Measurements from ENCODE around the gene ZBTB20. TPM values are rescaled to one million over a fixed set of nuclear protein-coding genes. Genes with fewer than 3 reads are reported as not detected.

ZBTB20 gene
- total RNA-seq, 1 experiment from 2014 or later, result 12.8 TPM

DNA sequence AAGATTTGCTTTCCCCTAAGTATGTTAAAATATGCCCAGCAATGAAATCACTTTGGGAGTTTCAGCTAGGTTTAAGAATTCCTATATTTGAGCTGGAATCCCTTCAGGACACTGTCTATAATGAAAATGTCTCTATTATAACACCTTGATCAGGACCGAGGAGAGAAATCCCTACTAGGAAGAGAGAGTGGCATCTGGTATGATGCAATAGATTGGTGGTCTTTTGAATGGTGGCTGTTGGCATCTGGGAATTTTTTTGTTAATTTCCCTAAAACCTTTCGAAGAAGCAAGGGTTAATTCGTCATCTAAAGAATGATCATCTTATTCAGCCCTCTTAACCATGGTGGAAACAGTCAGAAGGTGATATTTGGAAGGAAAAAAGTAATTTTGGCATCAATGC is 810.2 kb downstream of the ZBTB20 start:
- Histone ChIP-seq H3K4me3 (ENCODE audit: low read depth, low read length) (no peak overlapping the region), H3K9me3 (no peaks in the 10 kb centered on the region), H3K36me3 (ENCODE audit: control insufficient read depth, insufficient read depth, low read length) (no peaks in the 10 kb centered on the region), H3K27me3 (replicated peaks; ENCODE audit: control insufficient read depth, insufficient read depth, low read length) (no peaks in the 10 kb centered on the region), H3K4me1 (no peaks in the 10 kb centered on the region)
- Mint-ChIP-seq H3K4me1 (ENCODE audit: low read depth, unreplicated experiment) (no peaks in the 10 kb centered on the region), H3K27ac (ENCODE audit: unreplicated experiment) (no peak overlapping the region), H3K9me3 (ENCODE audit: unreplicated experiment) (no peaks in the 10 kb centered on the region), H3K36me3 (ENCODE audit: insufficient read depth, unreplicated experiment) (peaks cover 34% of the 10 kb centered on the region), H3K4me3 (ENCODE audit: unreplicated experiment) (no peak overlapping the region), H3K27me3 (ENCODE audit: insufficient read depth, unreplicated experiment) (no peaks in the 10 kb centered on the region)
- no peak for DNase-seq
- TF ChIP-seq, protein P1, sequence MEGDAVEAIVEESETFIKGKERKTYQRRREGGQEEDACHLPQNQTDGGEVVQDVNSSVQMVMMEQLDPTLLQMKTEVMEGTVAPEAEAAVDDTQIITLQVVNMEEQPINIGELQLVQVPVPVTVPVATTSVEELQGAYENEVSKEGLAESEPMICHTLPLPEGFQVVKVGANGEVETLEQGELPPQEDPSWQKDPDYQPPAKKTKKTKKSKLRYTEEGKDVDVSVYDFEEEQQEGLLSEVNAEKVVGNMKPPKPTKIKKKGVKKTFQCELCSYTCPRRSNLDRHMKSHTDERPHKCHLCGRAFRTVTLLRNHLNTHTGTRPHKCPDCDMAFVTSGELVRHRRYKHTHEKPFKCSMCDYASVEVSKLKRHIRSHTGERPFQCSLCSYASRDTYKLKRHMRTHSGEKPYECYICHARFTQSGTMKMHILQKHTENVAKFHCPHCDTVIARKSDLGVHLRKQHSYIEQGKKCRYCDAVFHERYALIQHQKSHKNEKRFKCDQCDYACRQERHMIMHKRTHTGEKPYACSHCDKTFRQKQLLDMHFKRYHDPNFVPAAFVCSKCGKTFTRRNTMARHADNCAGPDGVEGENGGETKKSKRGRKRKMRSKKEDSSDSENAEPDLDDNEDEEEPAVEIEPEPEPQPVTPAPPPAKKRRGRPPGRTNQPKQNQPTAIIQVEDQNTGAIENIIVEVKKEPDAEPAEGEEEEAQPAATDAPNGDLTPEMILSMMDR (IDR thresholded peaks at IDR 0.05; ENCODE audit: insufficient read depth in 1 of 2, low read depth in 1 of 2, low read length in 1 of 2, severe bottlenecking in 1 of 2, unreplicated experiment in 1 of 2), result no peak
- ChIA-PET POLR2A (no interaction called here), CTCF (interaction anchor here (0.6 kb wide), 1 partner anchor 18 kb away, joined by 4 read pairs; no protein-coding TSS in a partner anchor)
- intact Hi-C loops (cut with micrococcal nuclease; ENCODE audit: unreplicated experiment), result loop anchor here (1.0 kb wide), 1 partner anchor 185 kb away; no protein-coding TSS in a partner anchor
- no TSS peak for BruUV-seq (replicated peaks)

DNA sequence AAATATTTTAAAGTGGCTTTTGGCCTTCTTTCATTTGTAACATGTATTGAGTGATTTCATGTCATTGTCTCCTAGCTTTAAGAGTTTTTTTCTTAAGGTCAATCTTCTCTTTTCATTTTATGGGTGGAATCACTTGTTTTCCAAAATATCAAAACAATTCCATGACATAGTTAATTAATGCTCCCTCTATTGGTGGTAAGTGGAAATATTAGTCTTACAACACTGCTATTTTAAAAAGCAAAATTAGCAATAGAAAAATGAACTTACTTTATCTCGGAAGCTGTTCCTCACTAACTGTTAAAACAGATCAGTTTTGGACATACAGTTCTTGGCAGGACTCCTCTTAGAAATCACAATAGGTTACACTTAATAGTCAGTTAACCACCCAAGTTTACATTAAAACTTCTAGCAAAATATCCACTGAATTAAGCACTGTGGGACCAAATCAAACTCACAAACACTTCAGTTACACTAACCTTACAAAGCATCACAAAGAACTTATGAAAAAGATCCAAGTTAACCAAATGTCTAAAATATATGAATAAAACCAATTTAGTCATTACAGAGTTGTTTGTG is 810.9 kb downstream of the ZBTB20 start:
- no TSS peak for BruUV-seq (replicated peaks)
- Histone ChIP-seq H3K36me3 (ENCODE audit: control insufficient read depth, insufficient read depth, low read length) (no peaks in the 10 kb centered on the region), H3K27me3 (replicated peaks; ENCODE audit: control insufficient read depth, insufficient read depth, low read length) (no peaks in the 10 kb centered on the region), H3K4me3 (ENCODE audit: low read depth, low read length) (no peak overlapping the region), H3K4me1 (no peaks in the 10 kb centered on the region), H3K9me3 (no peaks in the 10 kb centered on the region)
- ChIA-PET POLR2A (no interaction called here), CTCF (no interaction called here)
- no peaks in the 10 kb centered on the region for H3K4me1 Mint-ChIP-seq (ENCODE audit: low read depth, unreplicated experiment)
- TF ChIP-seq, protein P1 (IDR thresholded peaks at IDR 0.05; ENCODE audit: insufficient read depth in 1 of 2, low read depth in 1 of 2, low read length in 1 of 2, severe bottlenecking in 1 of 2, unreplicated experiment in 1 of 2), result peak; percentile 28 to 40
- intact Hi-C loops (cut with micrococcal nuclease; ENCODE audit: unreplicated experiment), result no loop called here
- no peak for DNase-seq
- no peak overlapping the region for H3K4me3 Mint-ChIP-seq (ENCODE audit: unreplicated experiment)
- H3K9me3 Mint-ChIP-seq (ENCODE audit: unreplicated experiment), result no peaks in the 10 kb centered on the region
- H3K27ac Mint-ChIP-seq (ENCODE audit: unreplicated experiment), result no peak overlapping the region
- H3K27me3 Mint-ChIP-seq (ENCODE audit: insufficient read depth, unreplicated experiment), result no peaks in the 10 kb centered on the region
- H3K36me3 Mint-ChIP-seq (ENCODE audit: insufficient read depth, unreplicated experiment), result peaks cover 34% of the 10 kb centered on the region

DNA sequence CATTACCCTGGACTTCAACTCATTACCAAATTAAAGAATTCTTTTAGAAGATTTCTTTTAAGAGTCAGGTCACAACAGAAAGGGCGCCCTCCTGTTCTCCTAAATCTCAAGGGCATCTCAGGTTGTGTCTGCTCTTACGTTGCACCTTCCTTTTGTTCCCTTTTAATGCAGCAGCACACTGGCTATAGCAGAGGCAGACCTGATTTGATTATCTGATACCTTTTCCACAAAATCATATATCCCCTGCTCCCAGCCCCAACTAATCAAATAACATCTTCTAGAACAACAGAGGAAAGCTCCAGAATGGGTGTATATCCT is 813.2 kb downstream of the ZBTB20 start:
- H3K4me3 Mint-ChIP-seq (ENCODE audit: unreplicated experiment), result no peak overlapping the region
- no TSS peak for BruUV-seq (replicated peaks)
- H3K36me3 Mint-ChIP-seq (ENCODE audit: insufficient read depth, unreplicated experiment), result peaks cover 27% of the 10 kb centered on the region
- intact Hi-C loops (cut with micrococcal nuclease; ENCODE audit: unreplicated experiment), result no loop called here
- H3K27ac Mint-ChIP-seq (ENCODE audit: unreplicated experiment), result no peak overlapping the region
- no peaks in the 10 kb centered on the region for H3K27me3 ChIP-seq (replicated peaks; ENCODE audit: control insufficient read depth, insufficient read depth, low read length)
- POLR2A ChIA-PET, result no interaction called here
- DNase-seq, result no peak
- H3K4me3 ChIP-seq (ENCODE audit: low read depth, low read length), result no peak overlapping the region
- H3K4me1 Mint-ChIP-seq (ENCODE audit: low read depth, unreplicated experiment), result no peaks in the 10 kb centered on the region
- H3K9me3 ChIP-seq, result no peaks in the 10 kb centered on the region
- H3K4me1 ChIP-seq, result no peaks in the 10 kb centered on the region
- TF ChIP-seq, protein P1 (IDR thresholded peaks at IDR 0.05; ENCODE audit: insufficient read depth in 1 of 2, low read depth in 1 of 2, low read length in 1 of 2, severe bottlenecking in 1 of 2, unreplicated experiment in 1 of 2), result no peak
- no peaks in the 10 kb centered on the region for H3K9me3 Mint-ChIP-seq (ENCODE audit: unreplicated experiment)
- H3K36me3 ChIP-seq (ENCODE audit: control insufficient read depth, insufficient read depth, low read length), result no peaks in the 10 kb centered on the region
- H3K27me3 Mint-ChIP-seq (ENCODE audit: insufficient read depth, unreplicated experiment), result no peaks in the 10 kb centered on the region
- CTCF ChIA-PET, result interaction anchor here (0.6 kb wide), 1 partner anchor 358 kb away, joined by 3 read pairs; no protein-coding TSS in a partner anchor

All from Caco-2 (cell line).